Measurements from ENCODE around the gene ARGLU1. TPM values are rescaled to one million over a fixed set of nuclear protein-coding genes. Genes with fewer than 3 reads are reported as not detected.
A peak's percentile ranks its signal among the peaks of the same experiment; 100 is the strongest.

The ARGLU1 gene
- total RNA-seq, 1 experiment from 2014 or later = 36.8 TPM

DNA sequence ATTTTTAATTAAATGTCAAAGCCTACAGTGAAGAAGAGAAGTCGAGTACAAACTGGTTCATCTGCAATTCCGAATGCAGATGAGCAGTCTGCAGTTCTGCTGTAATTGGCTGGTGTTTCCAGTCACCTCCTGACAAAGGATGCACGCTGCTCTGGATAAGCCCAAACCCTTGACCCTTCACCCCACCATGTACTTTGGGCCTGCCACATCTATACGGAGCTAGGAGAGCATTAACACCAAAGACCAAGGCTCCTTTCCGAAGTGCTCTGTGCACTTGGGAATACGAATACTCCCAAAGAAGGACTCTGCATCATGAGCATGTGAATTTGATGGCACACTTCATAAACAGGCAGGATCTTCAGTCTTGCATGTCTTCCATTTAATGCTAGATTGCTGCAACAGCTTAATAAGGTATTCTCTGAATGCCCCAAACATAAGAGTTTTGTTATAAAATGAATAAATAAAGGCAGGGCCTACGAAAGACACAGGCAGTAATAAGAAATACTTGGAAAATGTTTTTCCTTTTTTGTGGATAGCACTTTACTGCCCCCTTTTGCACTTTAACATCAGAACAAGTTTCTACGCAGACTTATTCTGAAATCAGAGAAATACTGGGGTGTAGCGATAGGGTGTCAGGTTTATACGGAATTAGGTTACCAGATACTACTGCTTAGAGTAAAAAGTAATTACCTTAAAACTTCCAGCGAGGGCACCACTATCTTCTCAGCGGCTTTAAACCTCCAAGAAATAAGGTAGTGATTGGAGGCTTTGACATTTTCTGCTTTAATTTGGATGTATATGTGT is 47.5 kb downstream of the ARGLU1 start:
- in situ Hi-C loops (cut with HindIII; ENCODE audit: low pct_unique_long_range_greater_than_20kb, low sequenced_read_pairs) = no loop called here
- peak; percentile 22 for DNase-seq (ENCODE audit: low read depth, low spot score)

DNA sequence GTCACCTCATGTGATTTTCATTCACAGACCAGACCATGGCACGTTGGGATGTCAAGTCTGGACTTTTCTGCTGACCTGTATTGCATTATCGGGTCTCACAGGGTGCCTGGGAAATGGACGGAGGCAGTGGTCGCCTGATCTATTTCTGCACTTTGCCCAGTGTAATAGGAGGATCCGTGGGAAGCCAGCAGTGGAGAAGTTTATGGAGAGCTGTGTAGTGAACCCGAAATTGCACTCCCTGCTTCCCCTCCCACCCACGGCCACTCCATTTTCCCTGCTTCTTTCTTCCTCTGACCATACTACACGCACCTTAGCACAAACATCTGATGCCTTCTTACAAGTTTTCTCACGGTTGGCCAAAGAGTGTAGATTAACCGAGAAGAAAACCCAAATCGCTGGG is 49.4 kb downstream of the ARGLU1 start:
- no peak for DNase-seq (ENCODE audit: low read depth, low spot score)
- in situ Hi-C loops (cut with HindIII; ENCODE audit: low pct_unique_long_range_greater_than_20kb, low sequenced_read_pairs) = no loop called here

DNA sequence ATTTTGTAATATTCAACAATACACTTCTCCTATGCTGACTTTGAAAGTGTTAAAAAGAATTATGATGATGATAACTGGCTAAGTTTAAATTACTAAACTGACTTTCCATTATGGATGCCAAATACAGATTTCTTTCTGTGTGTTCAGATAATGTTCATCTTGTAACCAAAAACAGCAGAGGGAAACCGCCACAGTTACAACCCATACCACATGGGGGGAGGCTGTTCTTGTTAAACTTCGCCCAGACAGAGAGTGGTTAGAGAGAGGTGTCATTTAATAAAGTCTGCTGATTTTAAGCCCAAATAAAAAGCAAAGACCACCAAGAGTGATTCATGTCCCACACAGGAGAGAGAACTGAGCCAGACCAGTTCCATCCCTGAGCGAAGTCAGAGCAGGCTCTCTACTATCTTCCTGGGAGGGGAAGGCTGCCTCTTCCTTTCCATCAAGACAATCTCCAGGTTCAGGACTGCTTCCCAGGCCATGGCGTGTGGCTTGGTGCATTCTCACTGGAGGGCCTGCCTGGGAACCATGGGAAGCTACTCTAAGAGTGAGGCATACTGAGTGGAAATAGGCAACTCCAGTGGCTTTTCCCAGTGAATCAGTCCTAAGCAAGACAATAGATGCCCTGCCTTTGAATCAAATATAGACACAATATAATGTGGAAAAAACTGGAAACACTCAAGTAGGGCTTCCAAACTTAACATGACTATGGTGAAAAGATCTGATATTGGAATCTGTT is 50.7 kb downstream of the ARGLU1 start:
- in situ Hi-C loops (cut with HindIII; ENCODE audit: low pct_unique_long_range_greater_than_20kb, low sequenced_read_pairs) = no loop called here
- no peak for DNase-seq (ENCODE audit: low read depth, low spot score)

DNA sequence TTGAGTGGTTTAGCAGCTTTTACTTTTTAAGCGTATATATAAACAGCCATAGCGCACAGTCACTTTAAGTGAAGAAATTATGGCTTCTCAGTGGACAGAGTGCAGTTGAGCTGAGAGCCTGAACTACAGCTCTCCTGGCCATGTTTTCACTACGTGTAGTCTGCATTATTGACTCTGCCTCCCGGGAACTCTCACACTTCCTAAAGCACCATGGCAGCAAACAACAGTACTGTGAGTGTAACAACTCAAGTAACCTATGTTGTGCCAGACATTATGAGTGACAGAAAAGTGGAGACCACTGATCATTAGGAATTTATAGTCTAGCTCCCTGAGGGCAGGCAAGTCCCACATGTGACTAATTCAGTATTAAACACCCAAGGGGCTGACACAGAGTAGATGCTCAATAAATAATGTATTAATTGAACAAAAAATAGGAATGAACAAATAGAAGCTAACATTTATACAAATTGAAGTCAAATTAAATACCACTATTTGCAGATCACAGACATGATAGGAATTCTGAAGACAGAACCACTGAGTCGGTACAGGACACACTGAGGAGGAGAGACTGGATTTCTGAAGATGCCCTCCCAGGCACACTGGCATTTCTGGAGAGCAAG is 52.2 kb downstream of the ARGLU1 start:
- in situ Hi-C loops (cut with HindIII; ENCODE audit: low pct_unique_long_range_greater_than_20kb, low sequenced_read_pairs) = no loop called here
- DNase-seq (ENCODE audit: low read depth, low spot score) = no peak

DNA sequence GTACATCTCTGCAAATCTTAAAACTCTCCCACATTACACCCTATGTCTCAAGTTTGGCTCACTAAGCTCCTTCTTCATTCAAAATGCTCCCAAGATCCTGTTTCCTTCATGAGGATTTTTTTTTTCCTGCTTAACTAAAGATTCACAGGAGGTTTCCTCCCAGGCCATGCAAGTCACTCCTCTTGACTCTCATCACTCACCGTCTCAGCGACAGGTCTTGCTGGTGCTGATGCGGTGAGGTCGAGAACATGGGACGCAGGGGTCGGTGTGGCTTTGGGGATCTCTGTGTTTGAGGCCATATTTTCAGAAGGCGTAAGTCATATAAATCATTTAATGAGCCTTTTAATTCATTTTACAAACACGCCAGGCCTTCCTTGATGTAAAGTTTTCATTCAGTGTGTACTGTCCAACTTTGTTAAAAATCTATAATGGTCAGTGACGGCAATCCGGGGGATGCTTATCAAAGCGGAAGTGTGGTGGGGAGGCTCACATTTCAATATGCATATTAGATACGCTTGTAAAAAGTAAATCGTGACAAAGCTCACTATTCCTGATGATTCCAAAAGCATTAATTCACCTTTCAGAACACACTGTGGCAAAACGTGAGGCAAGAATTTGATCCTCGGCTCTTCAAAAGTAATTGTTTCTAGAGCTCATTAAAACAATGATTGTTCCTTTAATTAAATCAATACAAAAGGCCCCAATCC is 52.9 kb downstream of the ARGLU1 start:
- in situ Hi-C loops (cut with HindIII; ENCODE audit: low pct_unique_long_range_greater_than_20kb, low sequenced_read_pairs) = no loop called here
- no peak for DNase-seq (ENCODE audit: low read depth, low spot score)

DNA sequence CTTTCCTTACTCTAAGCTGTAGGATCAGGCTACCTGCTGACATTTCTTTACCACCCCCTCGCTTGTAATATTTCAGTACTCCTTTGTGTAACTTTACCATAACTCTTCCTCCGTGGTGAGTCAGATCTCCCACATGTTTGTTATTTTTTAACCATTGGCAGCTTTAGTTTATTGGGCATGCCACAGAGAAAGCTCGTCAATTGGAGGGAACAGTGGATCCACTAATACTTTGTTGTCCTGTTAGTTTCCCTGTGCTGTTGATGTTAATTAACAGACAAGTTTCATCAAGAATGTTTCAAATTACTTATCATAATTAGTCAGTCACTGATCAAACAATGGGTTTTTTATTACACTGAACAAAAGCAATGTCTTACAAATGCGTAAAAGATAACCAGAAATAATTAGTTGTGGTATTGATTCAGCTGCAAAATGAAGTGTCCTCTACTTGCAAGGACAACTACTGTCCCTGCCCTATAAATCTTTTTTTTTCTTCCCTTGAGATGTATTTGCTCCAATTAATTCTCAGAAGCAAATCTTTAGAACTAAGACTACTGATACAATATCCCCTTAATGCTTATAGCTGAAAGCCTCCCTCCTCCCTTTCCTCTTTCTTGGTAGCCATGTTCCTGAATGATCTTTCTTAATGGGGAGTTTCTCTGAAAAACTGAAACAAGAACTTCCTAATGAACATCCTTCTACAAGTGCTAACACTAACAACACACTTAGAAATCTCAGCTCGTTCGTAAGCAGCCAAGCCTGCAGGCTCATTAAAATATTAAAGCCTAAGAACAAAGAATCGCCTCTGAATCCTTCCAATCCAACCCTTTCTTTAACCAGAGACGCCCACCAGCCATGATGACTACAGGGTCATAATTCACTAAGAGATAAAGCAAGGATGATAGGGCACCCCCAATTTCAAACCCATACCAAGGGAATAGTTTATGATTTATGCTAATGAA is 54.6 kb downstream of the ARGLU1 start:
- in situ Hi-C loops (cut with HindIII; ENCODE audit: low pct_unique_long_range_greater_than_20kb, low sequenced_read_pairs) = no loop called here
- peak; percentile 43 for DNase-seq (ENCODE audit: low read depth, low spot score)

DNA sequence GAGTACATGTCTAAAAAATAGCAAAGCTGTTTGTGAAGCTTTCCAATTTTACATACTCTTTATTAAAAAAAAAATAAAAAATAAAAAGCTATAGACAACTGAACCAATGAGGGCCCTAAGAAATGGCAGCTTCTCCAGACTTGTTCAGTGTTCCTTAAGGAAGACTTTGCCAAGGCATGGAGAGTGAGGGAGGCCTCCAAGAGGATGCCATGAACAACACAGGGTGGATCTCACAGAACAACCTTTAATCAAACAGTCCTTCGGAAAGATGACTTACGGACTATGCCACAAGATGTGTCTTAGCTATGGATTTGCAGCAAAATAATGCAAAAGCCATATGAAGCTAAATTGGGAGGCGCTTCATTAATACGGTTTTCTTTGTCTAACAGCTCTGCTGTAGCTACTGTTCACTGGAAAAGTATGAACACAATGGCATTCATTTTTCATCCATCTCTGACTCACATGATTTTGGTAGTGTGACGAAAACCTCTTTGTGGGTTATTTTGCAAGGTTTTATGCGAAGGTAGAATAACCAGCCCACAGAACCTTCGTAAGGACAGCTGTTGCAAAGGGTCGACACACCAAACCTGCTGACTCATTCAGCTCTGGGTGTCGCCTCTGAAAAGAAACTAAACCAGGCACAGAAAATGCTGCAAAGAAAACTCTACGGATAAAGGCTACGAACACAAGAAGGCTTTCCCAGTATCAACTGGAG is 60.2 kb downstream of the ARGLU1 start:
- DNase-seq (ENCODE audit: low read depth, low spot score) = peak; percentile 78

DNA sequence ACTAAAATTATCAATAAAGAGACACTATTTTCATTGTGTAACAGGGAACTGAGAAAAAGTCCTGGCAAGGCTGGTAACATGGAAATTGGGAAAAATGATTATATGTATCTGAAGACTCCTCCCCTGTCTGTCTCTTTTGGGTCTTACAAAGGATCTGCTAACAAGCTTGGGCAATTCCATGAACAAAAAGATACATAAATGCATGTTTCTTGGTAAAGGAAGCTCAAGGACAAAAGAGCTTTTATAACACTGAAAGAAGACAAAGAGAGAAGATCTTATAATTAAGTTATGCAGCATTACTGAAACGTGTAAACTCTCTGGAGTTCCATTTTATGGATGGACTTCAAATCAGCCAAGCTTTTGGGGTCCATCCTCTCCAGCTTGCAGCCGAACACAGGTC is 61.7 kb downstream of the ARGLU1 start:
- in situ Hi-C loops (cut with HindIII; ENCODE audit: low pct_unique_long_range_greater_than_20kb, low sequenced_read_pairs) = no loop called here
- DNase-seq (ENCODE audit: low read depth, low spot score) = no peak

More for the DNA sequence above, 60.2 kb downstream of the ARGLU1 start:
- in situ Hi-C loops (cut with HindIII; ENCODE audit: low pct_unique_long_range_greater_than_20kb, low sequenced_read_pairs) = no loop called here

DNA sequence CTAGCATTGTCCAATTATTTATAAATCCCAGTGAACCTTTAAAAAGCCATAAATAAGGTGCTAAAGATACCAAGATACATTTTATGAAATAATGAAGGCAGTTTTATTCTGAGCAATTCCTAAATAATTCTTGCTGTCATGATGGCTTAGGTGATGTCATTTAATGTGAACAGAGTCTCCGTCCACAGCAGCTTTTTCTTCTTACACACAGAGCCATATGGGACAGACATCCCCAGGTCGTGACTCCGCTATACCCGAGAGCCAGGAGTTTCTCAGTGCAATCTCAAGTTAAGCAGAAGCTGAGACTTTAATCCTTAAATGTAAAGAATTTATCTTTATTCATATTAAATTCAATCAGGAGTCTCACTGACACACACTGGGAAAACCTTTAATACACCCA is 62.2 kb downstream of the ARGLU1 start:
- in situ Hi-C loops (cut with HindIII; ENCODE audit: low pct_unique_long_range_greater_than_20kb, low sequenced_read_pairs) = no loop called here
- no peak for DNase-seq (ENCODE audit: low read depth, low spot score)

DNA sequence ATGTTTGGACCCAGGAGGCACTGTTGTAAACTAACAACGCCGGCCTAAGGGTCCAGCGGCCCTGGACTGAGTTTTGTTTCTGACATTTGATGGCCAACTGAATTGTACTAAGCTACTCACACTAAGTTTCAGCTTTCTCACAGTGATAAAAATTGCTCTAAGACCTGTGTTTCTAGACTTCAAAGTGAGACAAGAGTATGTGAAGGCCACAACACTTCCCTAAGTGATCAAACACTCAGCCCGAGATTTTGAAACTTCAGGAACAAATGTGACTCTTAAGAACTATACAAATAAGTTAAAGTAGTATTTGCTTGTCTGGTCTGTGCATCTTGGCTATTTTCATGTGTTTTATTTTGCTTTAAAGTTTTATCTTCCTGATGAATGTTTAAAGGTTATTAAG is 62.6 kb downstream of the ARGLU1 start:
- DNase-seq (ENCODE audit: low read depth, low spot score) = no peak
- in situ Hi-C loops (cut with HindIII; ENCODE audit: low pct_unique_long_range_greater_than_20kb, low sequenced_read_pairs) = no loop called here

DNA sequence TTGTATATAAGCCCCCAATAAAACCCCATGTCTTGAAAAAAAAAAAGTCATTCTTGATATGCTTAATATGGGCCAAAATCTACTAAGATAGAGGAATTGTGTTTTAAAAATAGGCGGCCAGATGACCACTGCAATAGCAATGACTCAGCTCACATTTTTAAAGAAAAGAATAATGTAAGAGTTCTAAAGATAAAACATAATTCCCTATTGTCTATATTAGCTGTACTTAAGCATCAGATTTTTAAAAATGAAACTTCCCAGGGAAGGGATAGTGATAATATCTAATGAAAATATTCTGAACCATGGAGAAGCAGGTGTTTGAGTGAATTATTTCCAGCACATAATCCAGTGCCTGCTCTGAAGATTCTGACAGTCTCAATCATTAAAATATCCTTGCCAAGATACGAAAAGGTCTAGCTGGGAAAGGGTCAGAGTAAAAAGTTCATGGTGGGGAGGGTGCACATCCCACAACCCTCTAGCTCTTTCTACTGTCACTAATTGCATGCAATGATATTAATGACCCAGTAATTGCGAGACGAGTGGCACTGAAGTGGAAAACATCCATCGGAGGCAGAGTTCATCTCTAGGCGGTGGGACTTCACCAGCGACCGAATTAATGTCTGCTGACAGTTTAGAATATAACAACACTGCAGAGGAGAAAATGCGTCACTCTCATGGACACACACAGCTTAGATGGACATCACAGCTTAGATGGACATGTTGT is 64.0 kb downstream of the ARGLU1 start:
- no peak for DNase-seq (ENCODE audit: low read depth, low spot score)
- in situ Hi-C loops (cut with HindIII; ENCODE audit: low pct_unique_long_range_greater_than_20kb, low sequenced_read_pairs) = no loop called here

DNA sequence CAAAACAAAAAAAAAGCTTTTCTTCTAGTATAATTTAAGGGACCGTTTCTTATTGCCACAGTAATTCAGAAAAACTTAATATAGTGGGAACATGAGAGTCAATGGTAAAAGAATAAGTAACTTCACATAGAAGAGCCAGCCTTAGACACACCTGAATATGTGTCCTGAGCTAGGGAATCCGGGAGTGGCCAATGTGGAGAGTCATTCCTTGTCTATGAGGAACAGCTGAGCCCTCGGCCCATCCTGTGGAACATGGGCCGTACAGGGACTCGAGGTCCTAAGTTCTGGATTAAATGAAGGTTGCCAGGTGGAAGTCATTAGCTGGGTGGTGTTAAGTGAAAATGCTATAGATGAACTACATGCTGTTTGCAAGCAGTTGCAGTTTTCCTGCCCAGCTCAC is 64.7 kb downstream of the ARGLU1 start:
- in situ Hi-C loops (cut with HindIII; ENCODE audit: low pct_unique_long_range_greater_than_20kb, low sequenced_read_pairs) = no loop called here
- DNase-seq (ENCODE audit: low read depth, low spot score) = no peak

DNA sequence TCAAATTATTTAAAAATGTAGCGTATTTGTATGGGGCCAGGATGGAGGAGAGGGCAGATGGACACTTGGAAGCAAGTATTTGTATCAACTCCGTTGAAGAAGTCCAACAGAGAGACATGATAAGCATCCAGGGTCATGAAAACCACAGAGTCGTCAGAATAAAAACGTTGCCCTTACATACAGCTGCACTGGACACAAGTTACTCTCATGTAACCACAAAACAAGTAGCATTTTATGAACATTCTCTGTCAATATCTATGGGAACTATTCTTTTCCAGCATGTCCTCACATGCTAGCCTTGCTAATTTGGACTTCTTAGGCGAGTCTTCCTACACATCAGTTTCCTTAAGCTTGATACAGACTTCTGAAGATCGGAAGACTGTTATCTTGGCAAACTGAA is 67.5 kb downstream of the ARGLU1 start:
- in situ Hi-C loops (cut with HindIII; ENCODE audit: low pct_unique_long_range_greater_than_20kb, low sequenced_read_pairs) = no loop called here
- DNase-seq (ENCODE audit: low read depth, low spot score) = no peak

DNA sequence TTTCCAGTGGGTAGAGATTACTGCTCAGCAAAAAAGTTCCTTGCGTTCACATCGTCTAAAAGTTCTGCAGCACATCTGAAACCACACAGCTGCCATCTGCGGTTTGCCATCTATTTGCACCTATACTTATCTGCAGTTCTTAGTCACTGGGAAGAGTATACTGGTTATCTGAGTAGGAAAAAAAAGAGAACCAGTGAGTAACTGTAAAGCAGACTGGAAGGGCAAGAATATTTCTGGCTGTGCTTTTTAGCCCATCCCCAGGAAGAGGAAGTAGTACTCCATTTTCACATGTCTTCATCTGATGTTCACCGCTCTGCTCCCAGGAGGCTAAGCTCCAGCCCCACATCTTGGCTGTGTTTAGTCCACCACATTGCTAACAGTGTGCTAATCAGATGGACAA is 68.0 kb downstream of the ARGLU1 start:
- DNase-seq (ENCODE audit: low read depth, low spot score) = no peak
- in situ Hi-C loops (cut with HindIII; ENCODE audit: low pct_unique_long_range_greater_than_20kb, low sequenced_read_pairs) = no loop called here

DNA sequence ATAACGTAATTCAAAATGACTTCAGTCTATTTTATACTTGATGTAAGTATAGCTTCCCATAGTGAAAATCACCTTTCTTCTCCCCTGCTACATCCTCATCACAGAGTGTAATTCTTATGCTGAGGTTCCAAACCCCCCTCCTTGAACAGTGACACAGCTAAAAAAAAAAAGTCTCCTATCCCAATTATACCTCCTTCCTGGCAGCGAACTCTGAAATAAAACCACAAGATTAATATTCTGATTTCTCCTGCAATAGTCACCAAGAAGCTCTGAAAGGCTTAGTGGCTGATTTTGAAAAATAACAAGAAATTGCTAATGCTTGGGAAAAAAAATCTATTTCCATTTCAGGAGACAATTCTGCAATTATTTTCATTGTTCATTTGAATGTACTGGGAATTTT is 68.8 kb downstream of the ARGLU1 start:
- no peak for DNase-seq (ENCODE audit: low read depth, low spot score)
- in situ Hi-C loops (cut with HindIII; ENCODE audit: low pct_unique_long_range_greater_than_20kb, low sequenced_read_pairs) = no loop called here

DNA sequence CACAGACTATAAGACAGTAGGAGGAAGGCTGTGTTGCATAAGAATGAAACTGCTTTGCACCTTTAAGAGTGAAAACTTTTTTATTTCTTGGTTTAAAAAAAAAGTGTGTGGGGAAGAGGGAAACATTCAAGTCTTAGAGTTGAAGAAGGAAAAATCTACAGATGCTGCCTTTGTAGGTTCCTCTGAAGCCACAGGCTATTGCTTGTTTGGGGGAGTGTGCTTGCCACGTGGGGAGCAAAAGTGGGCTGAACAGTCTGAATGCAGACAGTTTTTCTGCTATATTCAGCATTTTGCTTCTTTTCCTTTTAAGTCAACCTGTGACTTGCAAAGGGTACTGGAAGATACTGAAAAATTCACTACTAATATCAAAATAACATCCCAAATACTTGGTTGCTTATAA is 69.4 kb downstream of the ARGLU1 start:
- no peak for DNase-seq (ENCODE audit: low read depth, low spot score)
- in situ Hi-C loops (cut with HindIII; ENCODE audit: low pct_unique_long_range_greater_than_20kb, low sequenced_read_pairs) = no loop called here

All from SK-MEL-5 (cell line).